Neural cell (in vitro differentiated cells): ENCODE data around the gene RPL29.
"Not testable (repeated sequence)": the region's sequence is repeated elsewhere in the genome, so short reads cannot be mapped to it uniquely, and the experiment has no call there.

ENCODE experiments used
- CTCF ChIP-seq: fragments of 450-650 bp; IDR thresholded peaks from 2 replicates; pipeline ENCODE4 v1.5.1; 2014; ENCODE audit warnings: antibody characterized with exemption, mild to moderate bottlenecking, moderate library complexity; ENCODE audit not compliant: poor library complexity, severe bottlenecking
- EP300 ChIP-seq: fragments of 450-650 bp; conservative IDR thresholded peaks from 2 replicates; pipeline ENCODE4 v1.6.1; 2014; ENCODE audit warnings: antibody characterized with exemption, mild to moderate bottlenecking, moderate library complexity; ENCODE audit not compliant: poor library complexity, severe bottlenecking
- EZH2 ChIP-seq: fragments of 200-600, 300-800 bp; shearing (Covaris generic), sonication (generic); IDR thresholded peaks from 2 replicates; pipeline ENCODE4 v1.6.1; 2014; ENCODE audit warnings: antibody characterized with exemption, low read length, borderline replicate concordance, mild to moderate bottlenecking; ENCODE audit not compliant: insufficient read depth, poor library complexity, severe bottlenecking
- POLR2AphosphoS5 ChIP-seq: IDR thresholded peaks from 2 replicates; pipeline ENCODE4 v1.6.1; 2012
- SMC3 ChIP-seq: fragments of 450-650 bp; conservative IDR thresholded peaks from 2 replicates; pipeline ENCODE4 v1.6.1; 2014; ENCODE audit warnings: antibody characterized with exemption, mild to moderate bottlenecking, moderate library complexity; ENCODE audit not compliant: poor library complexity
- TF ChIP-seq, protein P1 (sequence below): IDR thresholded peaks from 2 replicates; pipeline ENCODE4 v1.6.1; 2012; ENCODE audit warnings: borderline replicate concordance

DNA sequence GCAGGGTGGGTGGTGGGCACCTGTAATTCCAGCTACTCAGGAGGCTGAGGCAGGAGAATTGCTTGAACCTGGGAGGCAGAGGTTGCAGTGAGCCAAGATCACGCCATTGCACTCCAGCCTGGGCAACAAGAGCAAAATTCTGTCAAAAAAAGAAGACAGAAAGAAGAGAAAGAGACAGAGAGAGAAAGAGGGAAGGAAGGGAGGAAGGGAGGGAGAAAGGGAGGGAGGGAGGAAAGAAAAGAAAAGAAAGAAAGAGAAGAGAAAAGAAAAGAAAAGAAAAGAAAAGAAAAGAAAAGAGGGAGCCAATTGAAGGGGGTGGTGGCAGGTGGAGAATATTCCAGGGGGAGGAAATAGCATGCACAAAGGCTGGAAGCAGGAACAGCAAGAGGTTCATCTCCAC, 47.3 kb upstream of the RPL29 start:
- not testable (repeated sequence) for TF ChIP-seq EZH2, POLR2AphosphoS5, SMC3, CTCF, EP300
- TF ChIP-seq, protein P1, sequence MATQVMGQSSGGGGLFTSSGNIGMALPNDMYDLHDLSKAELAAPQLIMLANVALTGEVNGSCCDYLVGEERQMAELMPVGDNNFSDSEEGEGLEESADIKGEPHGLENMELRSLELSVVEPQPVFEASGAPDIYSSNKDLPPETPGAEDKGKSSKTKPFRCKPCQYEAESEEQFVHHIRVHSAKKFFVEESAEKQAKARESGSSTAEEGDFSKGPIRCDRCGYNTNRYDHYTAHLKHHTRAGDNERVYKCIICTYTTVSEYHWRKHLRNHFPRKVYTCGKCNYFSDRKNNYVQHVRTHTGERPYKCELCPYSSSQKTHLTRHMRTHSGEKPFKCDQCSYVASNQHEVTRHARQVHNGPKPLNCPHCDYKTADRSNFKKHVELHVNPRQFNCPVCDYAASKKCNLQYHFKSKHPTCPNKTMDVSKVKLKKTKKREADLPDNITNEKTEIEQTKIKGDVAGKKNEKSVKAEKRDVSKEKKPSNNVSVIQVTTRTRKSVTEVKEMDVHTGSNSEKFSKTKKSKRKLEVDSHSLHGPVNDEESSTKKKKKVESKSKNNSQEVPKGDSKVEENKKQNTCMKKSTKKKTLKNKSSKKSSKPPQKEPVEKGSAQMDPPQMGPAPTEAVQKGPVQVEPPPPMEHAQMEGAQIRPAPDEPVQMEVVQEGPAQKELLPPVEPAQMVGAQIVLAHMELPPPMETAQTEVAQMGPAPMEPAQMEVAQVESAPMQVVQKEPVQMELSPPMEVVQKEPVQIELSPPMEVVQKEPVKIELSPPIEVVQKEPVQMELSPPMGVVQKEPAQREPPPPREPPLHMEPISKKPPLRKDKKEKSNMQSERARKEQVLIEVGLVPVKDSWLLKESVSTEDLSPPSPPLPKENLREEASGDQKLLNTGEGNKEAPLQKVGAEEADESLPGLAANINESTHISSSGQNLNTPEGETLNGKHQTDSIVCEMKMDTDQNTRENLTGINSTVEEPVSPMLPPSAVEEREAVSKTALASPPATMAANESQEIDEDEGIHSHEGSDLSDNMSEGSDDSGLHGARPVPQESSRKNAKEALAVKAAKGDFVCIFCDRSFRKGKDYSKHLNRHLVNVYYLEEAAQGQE: not testable (repeated sequence)
